K562 (cell line): ENCODE results near the gene NRP2. TPM values are rescaled to one million over a fixed set of nuclear protein-coding genes. Genes with fewer than 3 reads are reported as not detected.

Experiments
- ATAC-seq: fragments of 200-7000 bp; cut with Tn5 transposase; 3 replicates; pipeline ENCODE4 v1.9.1; 2020; ENCODE audit warnings: moderate library complexity
- BruUV-seq: library from RNA; stranded (reverse); fragments of 400-500 nt; replicated peaks from 2 replicates; lab custom pipeline; 2021; lab: Mats Ljungman, UMichigan
- CTCF ChIA-PET: fragments of 300-600 bp; formaldehyde crosslinking; extraction: SDS; loops from one replicate; lab custom pipeline; 2021; ENCODE audit warnings: low intra/inter-chr PET ratio; lab: Yijun Ruan, JAX
- POLR2A ChIA-PET: fragments of 300-600, 350-650 bp; sonication (Branson Sonifier 250); formaldehyde crosslinking; extraction: SDS; loops from one replicate; lab custom pipeline; 2021; ENCODE audit warnings: antibody characterized with exemption, inconsistent platforms; lab: Yijun Ruan, JAX
- DNase-seq, 4 experiments: peaks; one replicate each; pipeline versions ENCODE4 v3.0.0 to v3.0.0-alpha.2; 2011 to 2018; ENCODE audit warnings: low spot score in 3 of 4, mixed read lengths in 3 of 4; ENCODE audit errors: extremely low read depth in 1 of 4
- FAIRE-seq: peaks from 2 replicates; lab custom pipeline; 2011; peaks lifted over from hg19 to GRCh38; lab: Jason Lieb, UNC
- H2AFZ ChIP-seq: 2 replicates; pipeline ENCODE4 v1.6.0; 2011; ENCODE audit warnings: low read depth, low read length, control low read depth, inconsistent platforms
- H3K27ac ChIP-seq: fragments of 200-600 bp; 3 replicates; pipeline ENCODE4 v1.8.0; 2011; ENCODE audit warnings: low read depth, mild to moderate bottlenecking, control low read depth, inconsistent platforms, low read length, moderate library complexity, mixed read lengths; ENCODE audit errors: extremely low read depth
- H3K27me3 ChIP-seq, 2 experiments: fragments of 300-600 bp in 1 of 2; 2 replicates in 1 of 2; 3 replicates in 1 of 2; pipeline versions ENCODE4 v1.6.0 to v1.8.0; 2011; ENCODE audit warnings: inconsistent platforms in 2 of 2, low read length in 2 of 2, mild to moderate bottlenecking in 1 of 2, mixed read lengths in 1 of 2, moderate library complexity in 1 of 2; ENCODE audit not compliant: control insufficient read depth in 2 of 2, insufficient read depth in 2 of 2
- H3K36me3 ChIP-seq: fragments of 300-600 bp; 3 replicates; pipeline ENCODE4 v1.8.0; 2011; ENCODE audit warnings: mild to moderate bottlenecking, low read length, inconsistent platforms; ENCODE audit not compliant: control insufficient read depth, insufficient read depth
- H3K4me1 ChIP-seq, 2 experiments: fragments of 200-600 bp in 1 of 2; replicated peaks in 1 of 2; 2 replicates in 1 of 2; 3 replicates in 1 of 2; pipeline versions ENCODE4 v1.5.1 to v1.8.0; 2011; ENCODE audit warnings: inconsistent platforms in 2 of 2, low read length in 2 of 2, mild to moderate bottlenecking in 1 of 2, mixed read lengths in 1 of 2, moderate library complexity in 1 of 2; ENCODE audit not compliant: control insufficient read depth in 2 of 2, insufficient read depth in 2 of 2
- H3K4me2 ChIP-seq: 2 replicates; pipeline ENCODE4 v1.6.1; 2011; ENCODE audit warnings: low read length, control low read depth, inconsistent platforms, mixed read lengths; ENCODE audit not compliant: insufficient read depth
- H3K4me3 ChIP-seq: fragments of 200-600 bp; sonication (generic), shearing (Covaris generic); 2 replicates; pipeline ENCODE4 v1.5.1; 2016; ENCODE audit warnings: control low read depth, inconsistent platforms
- H3K79me2 ChIP-seq: fragments of 200-600 bp; 3 replicates; pipeline ENCODE4 v1.8.0; 2011; ENCODE audit warnings: low read length, inconsistent platforms; ENCODE audit not compliant: control insufficient read depth, insufficient read depth
- H3K9ac ChIP-seq, 2 experiments: 2 replicates each; pipeline versions ENCODE4 v1.6.0 to v1.6.1; 2011; ENCODE audit warnings: low read depth in 2 of 2, low read length in 2 of 2, control low read depth in 1 of 2, inconsistent platforms in 1 of 2, mild to moderate bottlenecking in 1 of 2, mixed read lengths in 1 of 2; ENCODE audit not compliant: insufficient read depth in 1 of 2
- H3K9me1 ChIP-seq: one replicate; pipeline ENCODE4 v1.6.0; 2011; ENCODE audit warnings: inconsistent platforms, mild to moderate bottlenecking, low read length, moderate library complexity; ENCODE audit not compliant: control insufficient read depth, insufficient read depth
- H3K9me3 ChIP-seq: replicated peaks from 2 replicates; pipeline ENCODE4 v1.5.1; 2011; ENCODE audit warnings: low read depth, low read length, inconsistent platforms; ENCODE audit not compliant: control insufficient read depth, insufficient read depth
- H4K20me1 ChIP-seq: replicated peaks from 2 replicates; pipeline ENCODE4 v1.6.1; 2011; ENCODE audit warnings: low read length, inconsistent platforms, mixed read lengths; ENCODE audit not compliant: control insufficient read depth, insufficient read depth
- FOXJ2 ChIP-seq: fragments of 200-800 bp; sonication (Bioruptor generic); IDR thresholded peaks from 2 replicates; pipeline ENCODE4 v1.6.1; 2016; ENCODE audit warnings: missing genetic modification characterization, missing compliant biosample characterization
- KAT8 ChIP-seq: fragments of 450-650 bp; IDR thresholded peaks from 2 replicates; pipeline ENCODE4 v1.6.1; 2016; ENCODE audit warnings: low read depth, mild to moderate bottlenecking
- RHOXF2B ChIP-seq: fragments of 250-450 bp; sonication (Bioruptor Pico); conservative IDR thresholded peaks from 2 replicates; pipeline ENCODE4 v1.5.1; 2021
- STAG1 ChIP-seq: sonication (generic); formaldehyde crosslinking; IDR thresholded peaks from 2 replicates; pipeline ENCODE4 v1.5.0; 2020; ENCODE audit warnings: missing genetic modification reagents, borderline replicate concordance
- TCF7L2 ChIP-seq: fragments of 150-350 bp; IDR thresholded peaks from 2 replicates; pipeline ENCODE4 v1.6.1; 2016; ENCODE audit warnings: low read depth, mild to moderate bottlenecking, low read length, moderate library complexity
- ZFX ChIP-seq: sonication (generic); formaldehyde crosslinking; IDR thresholded peaks from 2 replicates; pipeline ENCODE4 v1.8.0; 2022; ENCODE audit warnings: mild to moderate bottlenecking, missing genetic modification reagents, moderate library complexity
- ZNF133 ChIP-seq: fragments of 250-450 bp; sonication (Bioruptor Pico); IDR thresholded peaks from 2 replicates; pipeline ENCODE4 v1.4.0; 2020; ENCODE audit warnings: mild to moderate bottlenecking
- ZNF785 ChIP-seq: fragments of 250-450 bp; sonication (Bioruptor Pico); IDR thresholded peaks from 2 replicates; pipeline ENCODE4 v1.4.0; 2020; ENCODE audit warnings: mild to moderate bottlenecking
- WGBS: fragments of 100-300 bp; shearing (Covaris generic); methylation state at CpG from one replicate; pipeline ENCODE4 v1.1.6; 2016; ENCODE audit warnings: low coverage, mixed read lengths; ENCODE audit not compliant: insufficient coverage; ENCODE audit errors: missing lambda C conversion rate; 5-methylcytosine and 5-hydroxymethylcytosine counted together
- in situ Hi-C: fragments of 300-500 bp; cut with MboI; formaldehyde crosslinking; loops from 4 replicates; pipeline ENCODE4 v1.15.0; 2018; ENCODE audit warnings: inconsistent platforms, mixed read lengths
- intact Hi-C: fragments of 100-400 bp; cut with micrococcal nuclease; formaldehyde crosslinking; loops from 2 replicates; pipeline ENCODE4 v1.14.2; 2022
- polyA plus RNA-seq, 8 experiments: library from polyadenylated mRNA; depleted of rRNA in 4 of 8; stranded (reverse) in 5 of 8; unstranded in 3 of 8; fragments of >200 nt; fragmentation: Nextera tagmentation in 2 of 8; fragmentation: Illumina TruSeq in 1 of 8; extraction: Ambion mirVana in 2 of 8; extraction: Trizol in 1 of 8; gene quantifications; 2 replicates each; pipeline versions ENCODE4 v1.2.1 to v1.2.3, GENCODE V29; 2011 to 2014; ENCODE audit warnings: inconsistent platforms in 1 of 8, missing spikeins in 1 of 8
- total RNA-seq, 7 experiments: library from RNA; depleted of rRNA in 6 of 7; stranded (reverse); fragments of >200 nt in 6 of 7; fragmentation: Illumina TruSeq in 2 of 7; extraction: Trizol in 2 of 7; gene quantifications; 2 replicates each; pipeline versions ENCODE4 v1.2.1 to v1.2.3, GENCODE V29; 2011 to 2021; ENCODE audit warnings: low replicate concordance in 1 of 7
- TF ChIP-seq, protein P1 (sequence below): fragments of 450-650 bp; IDR thresholded peaks from 2 replicates; pipeline ENCODE4 v1.6.1; 2016; ENCODE audit warnings: antibody characterized with exemption
- TF ChIP-seq, protein P2 (sequence below): fragments of 250-450 bp; sonication (Bioruptor Pico); IDR thresholded peaks from 2 replicates; pipeline ENCODE4 v1.5.1; 2021; ENCODE audit warnings: mild to moderate bottlenecking
- TF ChIP-seq, protein P3 (sequence below), 2 experiments: fragments of 150-350 bp in 1 of 2; IDR thresholded peaks; 2 replicates each; pipeline ENCODE4 v1.6.1; 2012 to 2016; ENCODE audit warnings: low read depth in 2 of 2, low read length in 2 of 2, mild to moderate bottlenecking in 1 of 2, moderate library complexity in 1 of 2
- TF ChIP-seq, protein P4 (sequence below): sonication (generic); formaldehyde crosslinking; IDR thresholded peaks from 2 replicates; pipeline ENCODE4 v1.8.0; 2022; ENCODE audit warnings: mild to moderate bottlenecking, missing genetic modification reagents, borderline replicate concordance

The NRP2 gene
- total and polyA plus RNA-seq, 9 of the 15 experiments (the other 6 are each of a cell fraction or from before 2014, with no cell fraction given), result 0.05 to 0.31 (median 0.15) TPM; not detected in 5

DNA sequence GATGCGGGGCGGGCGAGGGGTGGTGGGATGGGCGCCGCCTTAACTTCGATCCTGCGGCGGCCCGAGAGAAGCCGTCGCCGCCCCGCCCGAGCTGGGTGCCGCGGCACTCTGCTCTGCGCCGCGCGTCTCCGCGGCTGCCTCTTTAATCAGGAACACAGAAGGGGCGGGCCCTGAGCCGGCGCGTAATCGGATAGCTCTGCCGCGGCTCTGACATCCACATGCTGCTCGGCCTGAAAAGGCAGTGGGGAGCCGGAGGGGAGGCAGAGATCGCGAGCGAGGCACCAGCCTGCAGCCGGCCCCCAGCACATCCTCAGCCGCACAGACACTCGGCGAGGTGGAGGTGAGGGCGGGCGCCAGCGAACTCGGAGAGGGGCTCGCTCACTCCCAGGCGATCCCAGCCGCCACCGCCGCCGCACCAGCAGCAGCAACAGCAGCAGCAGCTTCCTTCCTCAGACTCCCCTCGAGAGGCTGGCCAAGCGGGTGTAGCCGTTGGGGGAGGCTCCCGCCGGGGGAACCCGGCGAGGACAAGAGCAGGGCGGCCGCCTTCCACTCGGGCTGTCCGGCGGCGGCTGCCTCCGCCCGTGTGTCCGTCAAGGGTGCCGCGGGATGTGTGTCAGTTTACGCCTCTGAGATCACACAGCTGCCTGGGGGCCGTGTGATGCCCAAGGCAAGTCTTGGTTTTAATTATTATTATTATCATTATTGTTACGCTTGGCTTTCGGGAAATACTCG lies at the start of gene NRP2 (continued):
- TF ChIP-seq TCF7L2, result no peak
- TF ChIP-seq ZNF785, result no peak

DNA sequence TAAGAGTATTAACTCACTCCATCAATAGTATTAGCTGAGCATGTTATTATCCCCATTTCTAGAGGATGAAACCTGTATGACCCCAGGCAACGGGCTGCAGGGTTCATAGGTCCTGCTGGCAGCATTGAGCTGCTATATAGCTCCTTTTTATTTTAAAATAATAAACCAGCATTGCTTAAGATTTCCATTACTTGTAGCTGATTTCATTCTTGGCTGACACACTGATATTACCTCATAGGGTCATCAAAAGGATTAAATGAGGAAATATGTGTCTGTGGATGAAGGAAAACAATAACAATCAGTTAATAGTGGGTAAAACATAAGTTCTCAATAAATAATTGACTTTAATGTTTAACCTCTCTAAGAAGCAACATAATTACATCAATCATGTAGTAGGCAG lies 48.3 kb upstream of the NRP2 start:
- Histone ChIP-seq H3K4me1 (no peaks in the 10 kb centered on the region), H3K27ac (no peak overlapping the region), H3K4me2 (no peak overlapping the region), H3K4me3 (no peak overlapping the region), H3K9ac (no peak overlapping the region), H3K36me3 (no peaks in the 10 kb centered on the region), H3K27me3 (no peaks in the 10 kb centered on the region; a peak in 1 of 5 replicates), H3K9me3 (no peaks in the 10 kb centered on the region), H2AFZ (no peak overlapping the region), H3K79me2 (no peaks in the 10 kb centered on the region), H3K9me1 (no peaks in the 10 kb centered on the region), H4K20me1 (no peaks in the 10 kb centered on the region)
- FAIRE-seq, result no peak
- in situ Hi-C loops (no loop called here), intact Hi-C loops (no loop called here)
- CTCF ChIA-PET, result no interaction called here
- 0% methylated on average over 1 of the region's 1 CpG for WGBS
- no peak for ATAC-seq
- no peak for DNase-seq
- no TSS peak for BruUV-seq
- POLR2A ChIA-PET, result no interaction called here
- TF ChIP-seq ZFX (CRISPR knock-in tag) (no peak), FOXJ2 (no peak), ZNF133 (CRISPR knock-in tag) (no peak), KAT8 (no peak), RHOXF2B (CRISPR knock-in tag) (no peak), STAG1 (no peak)
- TF ChIP-seq, protein P1, sequence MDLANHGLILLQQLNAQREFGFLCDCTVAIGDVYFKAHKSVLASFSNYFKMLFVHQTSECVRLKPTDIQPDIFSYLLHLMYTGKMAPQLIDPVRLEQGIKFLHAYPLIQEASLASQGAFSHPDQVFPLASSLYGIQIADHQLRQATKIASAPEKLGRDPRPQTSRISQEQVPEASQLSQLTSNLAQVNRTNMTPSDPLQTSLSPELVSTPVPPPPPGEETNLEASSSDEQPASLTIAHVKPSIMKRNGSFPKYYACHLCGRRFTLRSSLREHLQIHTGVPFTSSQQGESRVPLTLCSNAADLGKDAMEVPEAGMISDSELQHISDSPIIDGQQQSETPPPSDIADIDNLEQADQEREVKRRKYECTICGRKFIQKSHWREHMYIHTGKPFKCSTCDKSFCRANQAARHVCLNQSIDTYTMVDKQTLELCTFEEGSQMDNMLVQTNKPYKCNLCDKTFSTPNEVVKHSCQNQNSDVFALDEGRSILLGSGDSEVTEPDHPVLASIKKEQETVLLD, result no peak
- TF ChIP-seq, protein P2, sequence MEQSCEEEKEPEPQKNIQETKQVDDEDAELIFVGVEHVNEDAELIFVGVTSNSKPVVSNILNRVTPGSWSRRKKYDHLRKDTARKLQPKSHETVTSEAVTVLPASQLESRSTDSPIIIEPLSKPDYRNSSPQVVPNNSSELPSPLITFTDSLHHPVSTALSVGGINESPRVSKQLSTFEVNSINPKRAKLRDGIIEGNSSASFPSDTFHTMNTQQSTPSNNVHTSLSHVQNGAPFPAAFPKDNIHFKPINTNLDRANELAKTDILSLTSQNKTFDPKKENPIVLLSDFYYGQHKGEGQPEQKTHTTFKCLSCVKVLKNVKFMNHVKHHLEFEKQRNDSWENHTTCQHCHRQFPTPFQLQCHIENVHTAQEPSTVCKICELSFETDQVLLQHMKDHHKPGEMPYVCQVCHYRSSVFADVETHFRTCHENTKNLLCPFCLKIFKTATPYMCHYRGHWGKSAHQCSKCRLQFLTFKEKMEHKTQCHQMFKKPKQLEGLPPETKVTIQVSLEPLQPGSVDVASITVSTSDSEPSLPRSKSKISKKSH, result no peak
- TF ChIP-seq, protein P3, sequence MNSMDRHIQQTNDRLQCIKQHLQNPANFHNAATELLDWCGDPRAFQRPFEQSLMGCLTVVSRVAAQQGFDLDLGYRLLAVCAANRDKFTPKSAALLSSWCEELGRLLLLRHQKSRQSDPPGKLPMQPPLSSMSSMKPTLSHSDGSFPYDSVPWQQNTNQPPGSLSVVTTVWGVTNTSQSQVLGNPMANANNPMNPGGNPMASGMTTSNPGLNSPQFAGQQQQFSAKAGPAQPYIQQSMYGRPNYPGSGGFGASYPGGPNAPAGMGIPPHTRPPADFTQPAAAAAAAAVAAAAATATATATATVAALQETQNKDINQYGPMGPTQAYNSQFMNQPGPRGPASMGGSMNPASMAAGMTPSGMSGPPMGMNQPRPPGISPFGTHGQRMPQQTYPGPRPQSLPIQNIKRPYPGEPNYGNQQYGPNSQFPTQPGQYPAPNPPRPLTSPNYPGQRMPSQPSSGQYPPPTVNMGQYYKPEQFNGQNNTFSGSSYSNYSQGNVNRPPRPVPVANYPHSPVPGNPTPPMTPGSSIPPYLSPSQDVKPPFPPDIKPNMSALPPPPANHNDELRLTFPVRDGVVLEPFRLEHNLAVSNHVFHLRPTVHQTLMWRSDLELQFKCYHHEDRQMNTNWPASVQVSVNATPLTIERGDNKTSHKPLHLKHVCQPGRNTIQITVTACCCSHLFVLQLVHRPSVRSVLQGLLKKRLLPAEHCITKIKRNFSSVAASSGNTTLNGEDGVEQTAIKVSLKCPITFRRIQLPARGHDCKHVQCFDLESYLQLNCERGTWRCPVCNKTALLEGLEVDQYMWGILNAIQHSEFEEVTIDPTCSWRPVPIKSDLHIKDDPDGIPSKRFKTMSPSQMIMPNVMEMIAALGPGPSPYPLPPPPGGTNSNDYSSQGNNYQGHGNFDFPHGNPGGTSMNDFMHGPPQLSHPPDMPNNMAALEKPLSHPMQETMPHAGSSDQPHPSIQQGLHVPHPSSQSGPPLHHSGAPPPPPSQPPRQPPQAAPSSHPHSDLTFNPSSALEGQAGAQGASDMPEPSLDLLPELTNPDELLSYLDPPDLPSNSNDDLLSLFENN (IDR thresholded peaks at IDR 0.05; ENCODE audit: low read depth in 2 of 2, low read length in 2 of 2), result no peak
- TF ChIP-seq, protein P4, sequence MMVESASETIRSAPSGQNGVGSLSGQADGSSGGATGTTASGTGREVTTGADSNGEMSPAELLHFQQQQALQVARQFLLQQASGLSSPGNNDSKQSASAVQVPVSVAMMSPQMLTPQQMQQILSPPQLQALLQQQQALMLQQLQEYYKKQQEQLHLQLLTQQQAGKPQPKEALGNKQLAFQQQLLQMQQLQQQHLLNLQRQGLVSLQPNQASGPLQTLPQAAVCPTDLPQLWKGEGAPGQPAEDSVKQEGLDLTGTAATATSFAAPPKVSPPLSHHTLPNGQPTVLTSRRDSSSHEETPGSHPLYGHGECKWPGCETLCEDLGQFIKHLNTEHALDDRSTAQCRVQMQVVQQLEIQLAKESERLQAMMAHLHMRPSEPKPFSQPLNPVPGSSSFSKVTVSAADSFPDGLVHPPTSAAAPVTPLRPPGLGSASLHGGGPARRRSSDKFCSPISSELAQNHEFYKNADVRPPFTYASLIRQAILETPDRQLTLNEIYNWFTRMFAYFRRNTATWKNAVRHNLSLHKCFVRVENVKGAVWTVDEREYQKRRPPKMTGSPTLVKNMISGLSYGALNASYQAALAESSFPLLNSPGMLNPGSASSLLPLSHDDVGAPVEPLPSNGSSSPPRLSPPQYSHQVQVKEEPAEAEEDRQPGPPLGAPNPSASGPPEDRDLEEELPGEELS (CRISPR knock-in tag), result no peak
